NCI-H1417 (cell line): ENCODE results near the gene ELFN1.

ENCODE experiments used
- DNase-seq, 3 experiments: peaks; one replicate each; lab custom pipeline; 2025; lab: John Stamatoyannopoulos, UW

Gene ELFN1

DNA sequence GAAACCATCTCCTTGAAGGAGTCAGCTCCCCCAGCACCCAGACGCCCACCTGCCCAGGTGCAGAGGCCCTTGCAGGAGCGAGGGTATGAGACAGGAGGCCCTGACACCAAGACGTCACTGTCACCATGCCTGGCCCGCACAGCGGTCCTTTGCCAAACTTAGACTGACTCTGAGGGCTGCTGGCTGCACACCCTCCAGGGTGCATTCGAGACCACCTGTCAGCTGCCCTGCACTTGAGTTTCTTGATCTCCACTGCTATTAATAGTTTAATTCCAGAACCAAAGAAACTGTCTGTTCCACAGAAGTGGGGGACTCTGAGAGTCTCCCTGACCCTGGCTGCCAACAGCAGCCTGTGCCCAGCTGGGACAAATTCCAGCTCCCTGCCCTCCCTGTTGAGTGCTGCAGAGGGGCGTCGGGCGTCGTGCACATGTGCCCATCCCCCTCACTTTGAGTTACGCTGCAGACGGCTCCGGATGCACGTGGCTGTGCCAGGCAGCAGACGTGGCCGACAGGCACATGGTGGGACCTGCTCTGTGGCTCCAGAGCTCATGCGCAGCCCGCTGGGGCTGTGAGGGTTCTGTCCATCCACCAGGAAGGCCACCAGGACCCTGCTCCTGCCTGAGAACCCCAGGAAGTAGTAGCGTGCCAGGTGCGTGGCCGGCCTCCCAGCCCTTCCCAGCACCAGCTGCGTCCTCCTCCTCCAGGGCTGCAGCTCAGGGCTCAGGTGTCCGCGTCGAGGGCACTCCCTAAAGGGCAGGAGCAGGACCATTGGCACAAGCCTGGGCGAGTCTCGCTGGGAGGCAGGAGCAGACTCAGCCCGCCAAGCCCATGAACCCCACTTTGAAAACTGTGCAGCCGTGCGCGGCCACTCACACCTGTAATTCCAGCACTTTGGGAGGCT, 24.8 kb downstream of the ELFN1 start:
- DNase-seq: peak in 2 of 3 experiments; percentile 23 to 58

DNA sequence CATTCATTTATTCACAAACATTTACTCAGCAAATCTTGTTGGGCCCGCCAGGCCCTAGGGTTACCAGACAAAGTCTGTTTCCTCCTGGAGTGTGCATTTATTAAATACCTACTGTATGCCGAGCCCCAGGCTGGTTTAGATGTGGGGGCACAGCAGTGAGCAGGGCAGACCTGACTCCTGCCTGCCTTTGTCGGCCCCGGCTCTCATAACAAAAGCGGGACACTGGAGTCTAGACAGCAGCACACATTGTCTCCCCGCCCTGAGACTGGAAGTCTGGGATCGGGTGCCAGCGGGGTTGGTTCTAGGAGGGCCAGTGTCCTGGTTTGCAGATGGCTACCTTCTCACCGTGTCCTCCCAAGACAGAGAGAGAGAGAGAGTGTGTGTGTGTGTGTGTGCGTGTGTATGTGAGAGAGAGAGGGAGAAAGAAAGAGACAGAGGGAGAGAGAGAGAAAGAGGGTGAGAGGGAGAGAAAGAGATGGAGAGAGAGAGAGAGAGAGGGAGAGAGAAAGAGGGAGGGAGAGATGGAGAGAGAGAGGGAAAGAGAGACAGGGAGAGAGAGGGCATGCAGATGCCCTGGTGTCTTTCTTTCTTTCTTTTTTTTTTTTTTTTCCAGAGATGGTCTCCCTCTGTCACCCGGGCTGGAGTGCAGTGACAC, 25.9 kb downstream of the ELFN1 start:
- DNase-seq: no peak

DNA sequence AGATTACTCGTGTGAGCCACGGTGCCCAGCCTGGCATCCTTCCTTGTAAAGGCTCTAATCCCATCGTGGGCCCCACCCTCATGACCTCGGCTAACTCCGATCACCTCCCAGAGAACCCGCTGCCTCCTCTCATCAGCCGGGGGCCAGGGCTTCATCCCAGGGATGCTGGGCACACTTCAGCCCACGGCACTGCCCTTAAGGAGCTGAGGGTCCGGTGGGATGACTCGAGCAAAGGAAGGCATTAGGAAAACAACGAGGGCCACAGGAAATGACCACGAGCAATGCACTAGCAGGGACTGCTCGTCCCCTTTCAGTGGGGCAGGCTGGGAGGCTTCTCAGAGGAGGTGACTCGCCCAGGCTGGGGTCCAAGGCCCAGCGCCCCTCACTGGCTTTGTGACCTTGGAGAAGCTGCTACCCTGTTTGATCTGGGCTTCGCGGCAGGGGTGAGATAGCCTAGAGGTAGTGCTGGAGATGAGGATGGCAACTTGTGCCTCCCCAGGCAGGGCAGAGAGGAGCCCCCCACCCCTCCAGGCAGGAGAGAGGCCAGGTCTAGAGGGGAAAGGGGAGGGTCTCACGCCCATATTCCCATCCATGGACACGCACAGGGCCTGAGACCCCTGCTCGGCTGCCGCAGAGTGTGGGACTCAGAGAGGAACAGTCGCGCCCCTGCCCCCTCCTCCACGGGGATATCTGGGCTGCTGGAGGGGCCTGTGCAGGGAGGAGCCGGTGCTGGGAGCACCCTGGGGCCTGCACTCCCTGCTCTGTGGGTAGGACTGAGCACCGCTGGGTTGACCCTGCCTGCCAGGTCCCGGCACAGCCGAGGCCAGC, 26.8 kb downstream of the ELFN1 start:
- no peak for DNase-seq

DNA sequence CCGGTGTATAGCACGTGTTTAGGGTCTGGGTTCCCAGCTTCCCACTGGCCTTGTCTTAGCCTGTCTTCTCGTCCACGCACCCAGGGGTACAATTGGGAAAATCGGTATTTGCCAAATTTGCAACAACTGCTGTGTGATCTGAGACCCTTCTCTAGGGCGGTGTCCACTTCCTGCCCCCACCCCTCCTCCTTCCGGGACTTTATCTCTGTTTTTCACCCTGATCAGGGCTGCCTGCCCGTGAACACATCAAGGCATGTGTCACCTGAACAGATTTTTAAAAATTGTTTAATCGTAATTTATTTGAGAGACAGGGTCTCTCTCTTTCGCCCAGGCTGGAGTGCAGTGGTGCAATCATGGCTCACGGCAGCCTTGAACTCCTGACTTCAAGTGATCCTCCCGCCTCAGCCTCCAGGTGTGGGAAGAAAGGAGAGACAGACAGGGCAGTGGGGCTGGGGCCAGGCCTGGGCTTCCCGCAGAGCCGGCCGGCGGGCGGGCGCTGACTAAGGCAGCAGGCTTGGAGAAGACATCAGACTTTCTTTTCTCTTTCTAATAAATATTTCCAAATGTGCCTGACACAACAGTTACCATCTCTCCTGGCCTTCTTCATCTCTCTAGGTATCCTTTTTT, 27.5 kb downstream of the ELFN1 start:
- no peak for DNase-seq

DNA sequence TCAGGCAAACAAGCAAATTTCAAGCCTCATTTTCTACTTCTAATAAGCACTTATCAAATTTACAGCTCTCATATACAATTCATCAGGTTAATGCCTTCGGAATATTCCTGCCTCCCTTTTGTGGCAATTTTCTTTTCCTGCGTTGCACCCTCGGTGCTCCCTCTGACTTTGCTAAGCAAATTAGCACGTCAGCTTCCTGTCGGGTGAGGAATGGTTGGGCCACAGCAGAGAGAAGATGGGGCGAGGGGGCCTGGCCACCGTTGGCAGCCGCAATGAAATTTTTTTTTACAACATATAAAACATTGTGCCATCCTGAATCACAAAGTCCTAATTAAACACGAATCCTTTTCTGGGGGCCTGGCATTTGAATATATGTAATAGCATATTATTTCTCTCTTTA, 28.1 kb downstream of the ELFN1 start:
- DNase-seq: no peak

DNA sequence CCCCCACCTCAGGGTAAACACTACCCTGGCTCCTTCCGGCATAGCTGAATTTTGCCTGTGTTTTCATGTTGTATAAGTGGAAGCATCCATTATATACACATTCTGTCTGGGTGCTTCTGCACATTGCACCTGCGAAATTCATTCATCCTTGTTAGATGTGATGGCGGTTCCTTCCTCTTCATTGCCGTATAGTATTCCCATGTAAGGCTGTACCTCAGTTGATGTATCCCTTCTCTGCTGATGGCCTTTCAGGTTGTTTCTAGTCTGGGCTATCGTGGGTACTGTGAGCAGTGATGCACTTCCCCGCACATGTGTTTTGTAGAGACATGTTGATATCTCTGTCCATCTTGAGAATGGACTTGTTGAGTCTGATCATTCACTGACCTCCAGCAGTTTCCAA, 28.9 kb downstream of the ELFN1 start:
- no peak for DNase-seq

DNA sequence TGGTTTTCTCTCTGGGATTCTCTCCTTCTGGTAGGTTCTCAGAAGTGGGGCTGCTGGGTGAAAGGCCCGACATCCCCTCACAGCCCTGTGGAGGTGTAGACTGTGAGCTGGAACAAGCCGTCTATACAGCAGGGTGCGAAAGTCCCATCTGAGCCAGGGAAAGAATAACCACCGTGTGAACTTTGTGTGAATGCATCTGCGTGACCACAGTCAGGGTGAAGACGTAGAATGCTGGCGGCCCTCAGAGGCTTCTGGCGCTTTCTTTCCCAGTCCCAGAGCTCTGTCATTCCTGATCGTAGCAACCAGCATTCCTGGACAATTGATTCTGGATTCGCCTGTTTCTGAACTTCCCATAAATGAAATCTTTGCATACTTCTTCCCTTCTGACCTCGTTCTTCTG, 30.0 kb downstream of the ELFN1 start:
- no peak for DNase-seq

DNA sequence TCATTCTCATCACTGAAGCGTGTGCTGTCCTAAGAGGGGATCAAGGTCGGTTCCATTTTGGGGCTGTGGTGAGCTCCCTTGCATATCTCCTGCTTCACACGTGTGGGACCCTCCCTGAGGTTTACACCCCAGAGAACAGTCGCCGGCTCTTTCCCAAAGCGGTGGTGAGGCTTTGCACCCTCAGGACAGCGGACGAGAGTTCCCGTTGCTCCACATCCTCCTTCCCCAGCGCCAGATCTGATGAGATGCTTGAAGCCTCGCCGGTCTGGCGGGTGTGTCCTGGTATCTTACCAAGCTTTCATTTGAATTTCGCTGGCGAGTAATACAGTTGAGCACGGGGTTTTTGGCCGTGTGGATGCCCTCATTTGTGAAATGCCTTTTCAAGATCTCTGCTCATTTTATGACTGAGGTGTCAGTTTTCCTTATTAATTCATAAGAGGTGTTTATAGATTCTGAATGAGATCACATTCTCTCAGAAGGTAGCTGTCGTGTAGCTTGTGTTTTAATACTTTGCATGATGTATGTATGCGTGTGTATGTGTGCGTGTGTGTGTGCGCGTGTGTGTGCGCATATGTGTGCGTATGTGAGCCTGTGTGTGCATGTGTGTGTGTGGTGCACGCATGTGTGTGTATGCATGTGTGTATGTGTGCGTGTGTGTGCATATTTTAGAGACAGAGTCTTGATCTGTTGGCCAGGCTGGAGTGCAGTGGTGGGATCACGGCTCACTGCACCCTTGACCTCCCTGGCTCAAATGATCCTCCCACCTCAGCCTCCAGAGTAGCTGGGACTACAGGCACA, 30.7 kb downstream of the ELFN1 start:
- DNase-seq: no peak

DNA sequence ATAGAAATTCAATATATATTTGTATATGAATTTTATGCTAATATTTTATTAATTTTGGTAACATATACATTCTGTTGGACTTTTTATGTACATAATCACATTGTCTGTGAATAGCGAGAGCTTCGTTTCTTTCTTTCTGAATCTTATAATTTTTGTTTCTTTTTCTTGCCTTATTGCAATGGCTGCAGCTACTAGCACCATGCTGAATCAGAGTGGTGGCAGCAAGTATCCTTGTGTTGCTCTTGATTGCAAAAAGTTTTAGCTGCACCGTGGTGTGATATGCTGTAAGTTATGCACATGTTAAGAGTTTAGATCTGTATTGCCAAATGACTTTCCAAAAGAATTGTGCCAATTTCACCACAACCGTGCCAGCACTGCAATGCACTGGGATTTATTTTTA, 32.6 kb downstream of the ELFN1 start:
- DNase-seq: no peak

DNA sequence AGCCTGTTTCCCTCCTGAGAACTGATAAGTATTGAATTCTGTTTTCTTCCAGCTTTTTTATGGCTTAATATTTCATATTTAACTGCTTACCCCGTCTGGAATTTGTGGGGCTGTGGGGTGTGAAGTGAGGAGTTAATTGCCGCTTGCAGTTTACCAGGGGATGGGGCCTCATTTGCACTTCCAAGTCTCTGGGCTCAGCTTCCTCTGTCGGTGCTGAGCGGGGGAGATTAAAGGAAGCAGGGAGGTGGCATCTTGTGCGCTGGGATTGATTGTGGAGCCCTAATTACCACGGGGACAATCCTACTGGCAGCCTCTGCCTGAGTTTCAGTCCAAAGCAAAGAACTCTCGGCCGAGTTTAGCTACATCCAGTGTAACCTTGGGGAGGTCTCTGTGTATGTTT, 33.4 kb downstream of the ELFN1 start:
- no peak for DNase-seq

DNA sequence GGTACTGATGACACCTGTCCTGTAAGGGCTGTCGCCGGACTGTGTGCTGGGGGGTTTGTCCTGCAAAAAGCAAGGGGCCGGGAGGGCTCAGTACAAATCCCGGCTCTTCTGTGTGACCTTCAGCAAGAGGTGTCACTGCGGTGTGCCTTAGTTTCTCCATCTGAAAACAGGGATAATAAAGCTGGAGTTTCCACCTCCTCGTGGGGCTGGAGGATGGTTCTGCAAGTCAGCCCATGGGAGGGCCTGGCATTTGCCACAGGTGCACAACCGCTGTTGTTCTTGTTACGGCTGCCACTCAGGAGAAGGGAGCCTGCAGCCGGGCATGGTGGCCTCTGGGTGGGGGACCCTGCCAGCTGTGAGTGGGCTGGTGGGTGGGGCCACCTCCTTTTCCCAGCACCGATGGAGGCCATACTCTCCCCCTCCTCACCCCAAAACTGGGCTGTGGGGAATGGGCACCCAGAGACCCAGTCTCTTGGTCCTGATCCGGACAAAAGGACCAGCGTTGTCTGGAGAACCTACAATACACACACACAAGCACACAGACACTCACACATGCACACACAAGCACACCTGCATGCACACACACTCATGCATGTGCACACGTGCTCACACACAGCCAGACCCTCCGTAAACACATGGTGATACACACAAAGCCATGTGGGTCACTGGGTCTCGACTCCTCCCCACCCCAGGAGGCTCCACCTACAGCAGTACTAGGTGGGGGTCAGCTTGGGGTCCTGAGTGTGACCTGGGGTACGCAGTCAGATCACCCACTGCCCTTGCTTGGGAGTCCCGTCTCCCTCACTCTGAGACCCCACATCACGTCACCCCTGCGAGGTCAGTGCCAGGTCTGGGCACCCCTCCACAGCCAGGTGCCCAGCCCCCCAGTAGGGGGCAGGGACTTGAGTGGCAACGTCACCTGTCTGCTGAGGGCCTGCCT, 34.1 kb downstream of the ELFN1 start:
- DNase-seq: no peak

DNA sequence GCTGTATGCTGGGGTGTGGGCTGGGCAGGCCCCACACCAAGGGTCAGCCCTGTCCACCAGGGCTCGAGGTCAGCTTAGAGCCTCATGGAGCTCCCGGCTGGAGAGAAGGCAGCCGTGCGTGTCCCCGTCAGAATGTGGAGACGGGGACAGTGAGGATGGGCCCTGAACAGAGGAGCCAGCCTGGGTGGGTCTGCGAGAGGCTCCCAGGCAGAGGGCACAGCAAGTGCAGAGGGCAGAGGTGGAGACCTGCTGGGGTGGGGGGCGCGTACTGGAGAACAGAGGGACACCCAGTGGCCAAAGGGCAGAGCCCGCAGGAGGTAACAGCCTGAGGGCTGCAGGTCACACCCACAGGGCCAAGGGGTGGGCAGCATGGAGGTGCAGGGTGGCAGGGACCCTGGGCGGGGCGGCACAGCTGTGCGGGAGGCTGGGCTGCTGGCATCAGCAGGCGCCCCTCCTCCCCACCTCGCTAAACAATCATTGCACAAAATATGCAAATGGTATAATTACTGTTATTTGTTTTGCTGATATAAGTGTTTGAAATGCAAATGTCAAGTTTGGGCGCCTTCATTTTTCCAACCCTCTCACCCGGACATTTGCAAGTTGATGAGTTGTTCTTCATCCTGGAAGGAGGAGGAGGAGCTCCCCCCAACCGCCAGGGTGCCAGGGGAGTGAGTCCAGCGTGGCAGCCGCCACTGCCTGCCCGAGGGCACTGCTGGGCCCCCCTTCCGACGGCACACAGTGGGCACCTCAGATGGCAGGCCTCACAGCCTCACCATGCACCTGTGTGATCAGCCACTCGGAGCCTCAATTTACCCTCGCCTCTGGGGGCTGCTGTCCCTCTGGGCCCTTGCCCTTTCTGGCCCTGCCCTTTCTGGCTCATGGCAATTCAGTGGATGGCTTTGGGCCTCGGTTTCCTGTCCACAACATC, 35.0 kb downstream of the ELFN1 start:
- DNase-seq: no peak

DNA sequence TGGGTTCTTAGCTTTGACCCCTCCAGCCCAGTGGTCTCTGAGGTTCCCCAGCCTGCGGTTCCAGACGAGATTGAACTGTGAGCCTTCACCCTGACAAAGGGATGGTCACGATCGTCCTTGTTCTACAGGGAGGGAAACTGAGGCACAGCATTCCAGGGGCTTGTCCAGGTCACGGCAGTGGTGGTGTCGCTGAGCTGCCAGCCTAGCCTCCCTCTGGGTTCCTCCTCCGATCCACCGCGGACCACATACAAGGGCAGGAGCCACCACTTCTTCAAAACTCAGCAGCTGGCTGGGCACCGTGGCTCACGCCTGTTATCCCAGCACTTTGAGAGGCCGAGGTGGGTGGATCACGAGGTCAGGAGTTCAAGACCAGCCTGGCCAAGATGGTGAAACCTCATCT, 35.8 kb downstream of the ELFN1 start:
- DNase-seq: no peak

DNA sequence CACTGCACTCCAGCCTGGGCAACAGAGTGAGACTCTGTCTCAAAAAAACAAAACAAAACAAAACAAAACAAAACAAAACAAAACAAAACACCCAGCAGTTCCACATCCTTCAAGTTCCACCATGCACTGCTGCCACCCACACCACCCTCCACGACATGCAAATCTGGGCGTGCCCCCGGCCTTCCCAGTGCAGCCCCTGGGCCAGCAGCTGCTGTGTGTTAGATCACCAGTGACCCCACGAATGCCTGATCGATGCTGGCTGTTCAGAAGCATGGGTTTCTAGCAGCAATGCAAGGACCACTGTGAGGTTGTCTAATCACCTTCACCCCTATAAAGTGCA, 36.3 kb downstream of the ELFN1 start:
- no peak for DNase-seq

DNA sequence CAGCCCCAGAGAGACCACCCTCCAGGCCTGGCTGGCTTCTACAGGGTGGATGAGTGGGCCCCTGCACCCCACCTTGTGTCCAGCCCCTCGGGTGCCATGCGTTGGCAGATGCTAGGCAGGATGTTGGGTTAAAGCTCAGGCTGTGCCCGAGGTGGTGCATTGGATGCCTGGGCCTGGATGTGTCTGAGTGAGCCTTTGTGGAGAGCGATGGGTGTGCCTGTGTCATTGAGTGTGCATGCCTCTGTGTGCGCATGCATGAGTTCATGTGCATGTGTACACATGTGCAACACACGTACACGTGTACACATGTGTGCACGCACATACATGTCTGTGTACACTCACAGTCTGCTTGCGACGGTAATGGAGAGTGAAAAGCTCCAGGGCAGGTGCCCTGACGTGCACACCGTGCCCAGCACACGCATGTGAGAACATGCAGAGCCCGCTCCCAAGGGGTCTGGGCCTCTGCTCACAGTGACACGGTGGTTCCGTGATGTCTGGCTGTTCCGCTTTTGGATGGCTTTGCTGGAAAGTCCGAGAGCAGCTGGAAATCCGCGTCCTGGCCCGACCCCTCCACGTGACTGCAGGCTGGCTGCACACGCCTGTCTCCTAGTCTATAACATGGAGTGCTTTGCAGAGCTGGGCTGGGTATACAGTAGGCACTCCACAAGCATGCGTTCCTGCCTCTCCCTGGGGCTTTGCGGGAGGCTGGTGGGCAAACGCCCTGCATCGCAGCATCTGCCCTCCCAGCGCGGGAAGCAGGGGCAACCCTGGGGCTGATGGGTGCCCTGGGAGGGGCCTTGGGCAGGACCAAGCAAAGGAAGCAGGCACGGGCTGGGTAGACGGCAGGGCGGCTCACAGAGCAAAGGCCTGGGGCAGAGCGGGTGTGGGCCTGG, 36.9 kb downstream of the ELFN1 start:
- DNase-seq: peak in 2 of 3 experiments; percentile 76 to 77

DNA sequence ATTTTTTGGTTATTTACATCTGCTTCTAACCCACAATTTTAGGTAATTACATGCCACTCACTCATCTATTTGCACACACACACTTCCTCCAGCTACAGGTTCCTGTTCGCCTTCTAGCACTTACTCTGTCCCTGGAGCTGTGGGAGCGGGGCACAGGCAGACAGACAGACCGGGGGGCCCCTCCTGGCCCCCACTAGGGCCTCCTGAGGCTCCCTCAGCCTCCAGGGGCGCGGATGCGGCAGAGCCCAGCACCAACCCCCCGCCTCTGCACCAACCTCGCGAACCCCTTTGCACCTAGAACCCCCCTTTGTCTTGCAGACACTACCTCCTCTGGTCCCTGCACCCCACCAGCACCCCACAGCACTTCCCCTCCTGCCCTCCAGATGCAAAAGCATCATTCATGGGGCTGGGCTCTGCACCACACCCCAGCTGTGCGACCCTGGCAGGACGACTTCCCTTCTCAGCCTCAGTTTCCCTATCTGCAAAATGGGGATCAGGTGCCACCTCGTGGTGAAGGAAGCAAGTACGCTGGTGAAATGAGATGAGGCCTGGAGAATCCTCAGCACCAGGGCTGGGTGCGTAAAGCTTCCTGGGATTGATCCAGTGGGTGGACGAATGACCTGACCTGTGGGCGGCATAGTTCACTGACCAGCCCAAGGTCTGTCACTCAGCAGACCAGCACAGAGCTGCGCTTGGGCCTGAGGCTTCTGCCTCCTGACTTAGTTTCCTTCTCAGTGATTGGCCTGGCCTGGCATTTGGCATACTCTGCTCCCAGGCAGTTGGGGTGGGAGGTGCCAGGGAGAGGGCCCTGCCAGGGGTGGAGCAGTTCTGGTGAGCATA, 37.9 kb downstream of the ELFN1 start:
- DNase-seq: peak in 2 of 3 experiments; percentile 60 to 76

DNA sequence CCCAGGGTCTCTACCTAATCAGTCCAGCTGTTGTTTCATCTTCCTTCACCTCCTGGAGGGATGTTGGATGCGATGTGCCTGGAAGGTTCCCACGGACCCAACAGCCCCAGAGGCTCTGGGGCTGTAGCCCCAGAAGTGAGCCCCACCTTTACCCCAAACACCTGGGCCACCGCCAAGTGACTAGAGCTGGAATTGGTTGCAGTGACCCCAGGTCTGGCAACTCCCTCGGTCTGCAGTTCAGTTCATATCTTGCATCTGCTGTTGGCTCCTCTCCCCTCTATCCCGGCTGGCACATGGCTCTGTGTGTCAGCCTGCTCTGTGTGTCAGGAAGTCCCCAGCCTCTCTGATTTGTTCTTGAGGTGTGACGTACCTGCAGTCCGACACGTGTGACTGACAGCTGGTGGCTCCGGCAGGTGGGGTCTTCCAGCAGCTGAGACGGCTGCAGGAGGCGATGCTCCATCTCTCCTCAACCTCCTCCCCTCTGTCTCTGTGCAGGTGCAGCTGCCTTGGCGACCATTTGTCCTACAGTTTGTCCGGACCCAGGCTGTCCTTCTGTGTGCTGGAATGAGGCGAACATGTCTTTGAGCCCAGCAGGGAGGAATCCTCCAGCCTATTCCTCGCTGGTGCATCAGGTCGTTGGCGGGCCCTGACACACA, 38.6 kb downstream of the ELFN1 start:
- DNase-seq: peak in 1 of 3 experiments; percentile 44
